NCI-H1048 (cell line): ENCODE results near the gene TJP2.
"Not testable (repeated sequence)": the region's sequence is repeated elsewhere in the genome, so short reads cannot be mapped to it uniquely, and the experiment has no call there.

ENCODE experiments used
- DNase-seq: peaks from one replicate; lab custom pipeline; 2025; lab: John Stamatoyannopoulos, UW

TJP2 gene

DNA sequence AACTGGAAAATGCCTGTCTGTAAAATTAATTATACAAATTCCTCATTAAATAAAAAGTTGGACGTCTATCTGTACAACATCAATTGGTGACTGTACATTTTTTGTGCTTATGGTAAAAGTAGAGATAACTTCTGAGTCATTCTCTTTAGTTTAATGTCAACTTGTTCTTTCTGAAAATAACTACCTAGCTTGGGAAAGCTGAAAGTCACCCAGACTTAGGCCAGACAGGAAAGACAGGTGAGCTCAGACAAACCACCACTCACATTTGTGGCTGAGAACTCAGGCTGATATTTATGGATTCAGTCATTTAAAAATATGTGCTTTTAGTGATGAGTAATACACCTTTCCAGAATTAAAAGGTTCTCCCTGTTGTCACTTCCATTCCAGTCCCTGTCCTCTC is 119.1 kb downstream of the TJP2 start:
- no peak for DNase-seq

DNA sequence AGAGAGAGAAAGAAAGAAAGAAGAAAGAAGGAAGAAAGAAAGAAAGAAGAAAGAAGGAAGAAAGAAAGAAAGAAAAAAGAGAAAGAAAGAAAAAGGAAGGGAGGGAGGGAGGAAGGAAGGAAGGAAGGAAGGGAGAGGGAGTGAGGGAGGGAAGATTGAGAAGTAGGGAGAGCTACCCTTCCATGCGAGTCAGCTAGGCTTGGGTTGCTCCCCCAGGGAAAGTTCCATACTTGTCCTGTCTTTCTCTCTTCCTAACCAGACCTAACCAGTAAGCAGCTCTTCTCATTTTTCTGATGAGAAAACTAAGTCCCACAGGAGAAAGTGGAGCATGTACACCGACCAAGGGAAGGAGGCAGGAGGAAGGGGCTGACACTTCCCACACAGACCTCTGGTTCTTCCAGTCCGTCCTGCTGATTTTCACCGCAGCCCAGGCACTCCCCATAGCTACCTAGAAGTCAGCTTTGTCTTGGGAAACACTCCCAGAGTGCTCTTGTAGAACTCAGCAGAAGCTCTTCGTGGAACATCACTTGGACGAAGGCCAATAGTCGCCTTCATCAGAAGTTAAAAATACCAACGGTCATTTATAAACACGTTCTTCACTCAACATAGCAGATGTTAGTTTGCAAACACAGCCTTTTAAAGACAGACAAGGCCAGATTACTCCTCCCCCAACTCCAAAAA is 121.9 kb downstream of the TJP2 start:
- DNase-seq: no peak

DNA sequence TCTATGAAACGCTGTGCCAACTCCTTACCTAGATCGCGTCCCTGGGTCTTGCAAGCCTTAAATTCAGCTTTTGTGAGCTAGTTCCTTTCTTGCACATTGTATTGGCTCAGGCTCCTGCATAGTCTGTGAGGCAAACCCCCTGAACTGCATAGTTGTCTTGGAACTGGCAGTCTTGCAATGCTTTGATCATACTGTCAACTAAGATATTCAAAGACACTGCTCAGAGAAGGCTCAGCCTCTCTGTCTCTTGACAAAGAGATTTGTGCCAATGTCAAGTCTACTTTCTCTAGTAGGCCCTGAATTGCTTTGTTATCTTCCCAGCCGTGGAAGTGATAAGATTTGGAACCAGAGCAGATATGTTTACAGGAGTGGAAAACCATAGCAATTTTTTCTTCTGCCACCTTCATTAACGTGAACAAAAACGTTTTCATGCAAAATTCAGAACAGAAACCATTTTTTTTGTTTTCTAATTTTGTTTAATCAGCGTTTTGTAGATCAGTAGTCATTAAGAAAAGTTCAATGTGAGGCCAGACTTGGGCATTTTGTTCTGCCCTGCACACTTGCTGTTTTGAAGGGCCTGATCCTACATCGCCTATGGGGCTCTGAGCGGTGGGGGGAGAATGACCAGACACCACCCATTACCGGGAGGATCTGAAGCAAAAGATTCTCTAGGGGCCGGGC is 123.4 kb downstream of the TJP2 start:
- DNase-seq: no peak

DNA sequence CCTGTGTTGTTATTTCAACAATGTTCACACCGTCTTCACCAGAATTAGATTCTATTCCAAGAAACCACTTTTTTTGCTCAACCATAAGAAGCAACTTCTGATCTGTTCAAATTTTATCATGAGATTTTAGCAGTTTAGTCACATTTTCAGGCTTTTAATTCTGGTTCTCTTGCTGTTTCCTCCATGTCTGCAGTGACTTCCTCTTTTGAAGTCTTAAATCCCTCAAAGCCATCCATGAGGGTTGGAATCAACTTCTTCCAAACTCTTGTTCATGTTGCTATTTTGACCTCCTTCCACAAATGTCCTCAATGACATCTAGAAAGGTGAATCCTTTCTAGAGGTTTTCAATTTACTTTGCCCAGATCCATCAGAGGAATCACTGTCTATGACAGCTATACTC is 125.2 kb downstream of the TJP2 start:
- DNase-seq: no peak

DNA sequence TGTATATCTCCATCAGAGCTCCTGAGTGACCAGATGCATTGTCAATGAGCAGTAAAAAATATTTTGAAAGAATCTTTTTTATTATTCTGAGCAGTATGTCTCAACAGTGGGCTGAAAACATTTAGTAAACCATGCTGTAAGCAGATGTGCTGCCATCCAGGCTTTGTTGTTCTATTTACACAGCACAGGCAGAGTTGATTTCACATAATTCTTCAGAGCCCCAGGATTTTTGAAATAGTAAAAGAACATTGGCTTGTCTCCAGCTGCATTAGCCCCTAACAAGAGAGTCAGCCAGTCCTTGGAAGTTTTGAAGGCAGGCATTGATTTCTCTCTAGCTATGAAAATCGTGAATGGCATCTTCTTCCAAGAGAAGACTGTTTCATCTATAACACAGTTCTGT is 125.7 kb downstream of the TJP2 start:
- no peak for DNase-seq

DNA sequence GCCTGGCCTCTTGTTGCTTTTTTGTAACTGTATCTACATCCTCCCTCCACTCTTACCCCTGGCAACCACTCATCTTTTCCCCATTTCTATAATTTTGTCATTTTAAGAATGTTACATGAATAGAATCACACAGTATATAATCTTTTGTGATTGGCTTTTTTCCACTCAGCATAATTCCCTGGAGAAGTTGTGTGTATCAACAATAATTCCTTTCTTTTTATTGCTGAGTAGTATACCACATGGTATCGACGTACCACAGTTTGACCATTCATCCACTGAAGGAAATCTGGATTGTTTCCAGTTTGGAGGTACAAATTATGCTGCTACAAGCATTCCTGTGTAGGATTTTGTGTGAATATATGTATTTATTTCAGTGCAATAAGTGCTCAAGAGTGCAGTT is 129.3 kb downstream of the TJP2 start:
- no peak for DNase-seq

DNA sequence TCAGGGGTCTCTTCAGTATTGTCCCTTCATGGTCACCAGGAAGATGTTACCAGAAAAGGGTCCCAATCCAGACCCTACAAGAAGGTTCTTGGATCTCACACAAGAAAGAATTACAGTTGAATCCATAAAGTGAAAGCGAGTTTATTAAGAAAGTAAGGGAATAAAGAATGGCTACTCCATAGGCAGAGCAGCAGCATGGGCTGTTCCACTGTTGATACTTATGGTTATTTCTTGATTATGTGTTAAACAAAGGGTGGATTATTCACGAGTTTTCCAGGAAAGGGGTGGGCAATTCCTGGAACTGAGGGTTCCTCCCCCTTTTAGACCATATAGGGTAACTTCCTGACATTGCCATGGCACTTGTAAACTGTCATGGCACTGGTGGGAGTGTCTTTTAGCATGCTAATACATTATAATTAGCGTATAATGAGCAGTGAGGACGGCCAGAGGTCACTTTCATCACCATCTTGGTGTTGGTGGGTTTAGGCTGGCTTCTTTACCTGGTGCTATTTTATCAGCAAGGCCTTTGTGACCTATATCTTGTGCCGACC is 132.9 kb downstream of the TJP2 start:
- DNase-seq: not testable (repeated sequence)

DNA sequence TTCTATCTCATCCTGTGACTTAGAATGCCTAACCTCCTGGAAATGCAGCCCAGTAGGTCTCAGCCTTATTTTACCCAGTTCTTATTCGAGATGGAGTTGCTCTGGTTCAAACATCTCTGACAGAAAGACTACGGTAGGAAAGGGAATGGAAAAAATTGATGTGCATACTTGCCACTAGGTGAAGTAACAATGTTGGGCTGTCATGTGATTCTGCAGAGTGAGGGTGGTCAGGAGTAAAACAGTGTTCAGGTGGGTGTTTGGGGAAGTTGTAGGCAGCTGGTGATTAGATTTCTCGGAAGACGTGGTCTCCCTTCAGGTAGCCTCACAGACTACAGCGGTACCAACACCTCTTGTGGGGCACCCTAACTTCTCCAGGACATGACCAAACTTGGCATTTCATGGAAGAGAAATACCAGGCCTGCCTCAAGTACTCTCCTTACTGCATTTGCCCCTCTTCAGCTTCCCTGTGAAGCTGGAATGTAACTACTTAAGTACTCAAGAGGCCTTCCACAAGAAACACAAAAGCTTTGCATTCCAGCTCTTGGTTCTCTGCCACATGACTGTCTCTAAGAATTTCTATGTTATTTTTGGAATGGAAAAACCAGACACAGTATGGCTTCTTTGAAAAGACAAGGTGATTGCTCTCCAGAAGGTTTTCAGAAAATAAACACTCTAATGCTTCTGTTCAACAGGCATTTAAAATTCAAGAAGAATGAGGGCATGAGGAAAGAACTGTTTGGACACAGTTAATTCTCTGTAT is 133.5 kb downstream of the TJP2 start:
- no peak for DNase-seq

DNA sequence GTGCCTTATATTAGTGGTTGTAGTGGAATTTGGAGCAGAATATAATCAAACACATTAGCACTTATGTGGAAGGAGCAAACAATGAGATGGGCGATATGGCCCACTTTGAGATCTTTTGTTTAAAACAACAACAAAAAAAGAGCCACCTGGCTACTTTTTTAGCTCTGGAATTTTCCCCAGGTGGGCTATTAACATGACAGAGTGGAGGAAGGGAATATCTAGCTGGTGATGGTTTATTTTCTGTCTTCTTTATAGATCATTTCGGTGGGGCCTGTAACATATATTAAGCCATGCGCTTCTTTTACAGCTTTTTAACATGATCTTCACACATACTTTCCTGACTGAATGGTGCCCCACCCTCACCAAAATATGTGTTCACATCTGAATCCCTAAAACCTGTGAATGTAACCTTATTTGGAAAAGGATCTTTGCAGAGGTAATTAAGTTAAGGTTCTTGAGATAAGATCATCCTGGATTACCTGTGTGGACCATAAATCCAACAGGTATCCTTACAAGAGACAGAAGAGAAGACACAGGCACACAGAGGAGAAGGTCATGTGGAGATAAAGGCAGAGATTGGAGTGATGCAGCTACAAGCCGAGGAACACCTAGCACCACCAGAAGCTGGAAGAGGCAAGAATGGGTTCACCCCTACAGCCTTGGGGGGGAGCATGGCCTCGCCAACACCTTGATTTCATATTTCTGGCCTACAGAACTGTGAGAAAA is 134.3 kb downstream of the TJP2 start:
- DNase-seq: no peak

DNA sequence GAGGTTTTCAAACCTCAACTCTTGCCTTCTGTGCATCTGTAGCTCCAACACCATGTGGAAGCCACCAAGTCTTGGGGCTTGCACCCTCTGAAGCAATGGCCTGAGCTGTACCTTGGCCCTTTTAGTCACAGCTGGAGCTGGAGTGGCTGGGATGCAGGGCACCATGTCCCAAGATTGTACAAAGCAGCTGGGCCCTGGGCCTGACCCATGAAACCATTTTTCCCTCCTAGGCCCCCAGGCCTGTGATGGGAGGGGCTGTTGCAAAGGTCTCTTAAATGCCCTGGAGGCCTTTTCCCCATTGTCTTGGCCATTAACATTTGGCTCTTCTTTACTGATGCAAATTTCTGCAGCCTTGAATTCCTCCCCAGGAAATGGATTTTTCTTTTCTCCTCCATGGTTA is 139.1 kb downstream of the TJP2 start:
- DNase-seq: no peak

DNA sequence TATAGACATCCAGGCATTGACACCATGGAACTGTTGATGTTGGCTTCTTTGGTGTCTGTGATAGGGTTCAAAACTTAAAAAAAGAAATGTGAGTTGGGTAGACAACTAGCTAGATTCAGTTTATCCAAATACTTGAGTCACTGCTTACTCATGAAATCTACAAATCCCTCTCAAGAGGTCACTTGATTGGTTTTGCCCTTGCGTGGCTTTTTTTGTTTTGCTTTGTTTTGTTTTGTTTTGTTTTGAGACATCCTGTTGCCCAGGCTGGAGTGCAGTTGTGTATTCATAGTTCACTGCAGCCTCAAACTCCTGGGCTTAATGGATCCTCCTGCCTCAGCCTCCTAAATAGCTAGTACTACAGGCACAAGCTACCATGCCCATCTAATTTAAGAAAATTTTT is 140.5 kb downstream of the TJP2 start:
- no peak for DNase-seq

DNA sequence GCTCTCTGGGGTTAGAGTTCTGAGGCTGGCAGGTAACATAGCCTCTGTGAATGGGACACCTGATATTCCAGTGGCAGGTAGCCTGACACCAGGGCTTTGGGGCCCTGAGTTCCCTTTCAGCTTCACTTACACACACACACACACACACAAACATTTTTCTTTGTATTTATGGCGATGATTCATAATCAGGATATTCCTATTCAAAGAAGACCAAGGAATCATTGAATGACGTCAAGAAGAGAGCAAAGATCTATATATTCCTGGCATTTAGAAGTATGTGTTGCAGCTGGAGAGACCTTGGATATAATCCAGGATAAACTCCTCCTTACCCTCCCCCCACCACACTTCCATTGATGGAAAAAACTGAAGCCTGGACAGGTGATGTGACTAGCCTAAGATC is 143.0 kb downstream of the TJP2 start:
- no peak for DNase-seq

DNA sequence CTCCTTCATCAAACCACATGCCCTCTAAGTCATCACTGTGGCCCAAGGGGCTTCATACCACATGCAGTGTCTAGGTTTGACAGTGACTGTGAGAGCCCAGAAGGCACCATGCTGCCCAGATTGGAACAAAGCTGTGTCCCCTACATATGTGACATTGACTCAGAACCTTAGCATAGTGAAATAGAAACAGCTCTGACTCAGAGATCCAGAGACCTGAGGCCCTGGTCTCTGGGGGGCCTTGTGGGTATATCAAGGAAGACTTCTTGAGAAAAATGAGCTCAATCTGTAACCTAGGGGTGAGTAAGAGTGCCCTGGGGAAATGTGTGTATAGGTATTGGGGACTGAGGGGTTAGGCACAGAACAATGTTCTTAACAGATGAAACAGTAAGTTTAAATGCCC is 143.8 kb downstream of the TJP2 start:
- no peak for DNase-seq

DNA sequence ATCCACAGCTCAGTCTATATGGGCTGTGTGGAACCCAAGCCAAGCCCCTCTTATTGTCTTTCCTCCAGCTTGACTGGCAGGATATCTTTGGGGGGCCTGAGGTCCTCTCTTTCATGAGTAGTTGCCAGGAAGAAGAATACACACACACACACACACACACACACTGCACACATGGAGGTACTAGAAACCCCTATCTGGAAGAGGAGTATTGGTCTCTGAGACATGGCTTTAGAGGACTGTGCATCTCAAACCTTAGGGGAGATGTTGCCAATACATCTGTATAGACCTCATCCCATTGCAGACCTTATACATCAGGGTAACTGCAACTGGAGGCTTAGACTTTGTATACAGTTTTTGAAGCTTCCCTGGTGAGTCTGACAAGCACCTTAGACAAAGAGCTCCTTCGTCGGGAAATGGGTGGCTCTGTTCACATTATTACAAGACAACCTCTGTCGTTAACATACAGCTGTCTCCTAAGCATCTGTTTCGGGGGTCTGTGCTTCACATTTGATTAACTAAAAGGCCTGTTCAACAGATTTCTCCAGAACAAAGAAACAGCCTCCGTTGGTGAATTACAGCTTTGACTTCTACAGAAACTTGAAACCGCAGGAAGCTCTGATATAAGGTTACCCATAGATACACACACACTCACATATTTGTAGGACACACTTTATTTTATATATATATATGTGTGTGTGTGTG is 145.4 kb downstream of the TJP2 start:
- DNase-seq: no peak

DNA sequence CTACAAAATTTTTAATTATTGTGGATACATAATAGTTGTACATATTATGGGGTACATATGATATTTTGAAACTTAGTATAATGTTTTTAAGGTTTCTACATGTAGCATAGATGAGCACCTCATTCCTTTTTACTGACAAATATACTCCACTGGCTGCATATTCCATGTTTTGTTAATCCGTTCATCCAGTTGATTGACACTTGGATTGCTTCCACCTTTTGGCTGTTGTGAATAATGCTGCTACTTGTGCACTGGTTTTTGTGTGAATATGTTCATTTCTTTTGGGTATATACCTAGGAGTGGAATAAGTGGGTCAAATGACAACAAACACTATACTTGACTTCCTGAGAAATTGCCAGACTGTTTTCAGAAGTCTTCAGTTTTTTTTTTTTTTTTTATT is 148.2 kb downstream of the TJP2 start:
- DNase-seq: no peak

DNA sequence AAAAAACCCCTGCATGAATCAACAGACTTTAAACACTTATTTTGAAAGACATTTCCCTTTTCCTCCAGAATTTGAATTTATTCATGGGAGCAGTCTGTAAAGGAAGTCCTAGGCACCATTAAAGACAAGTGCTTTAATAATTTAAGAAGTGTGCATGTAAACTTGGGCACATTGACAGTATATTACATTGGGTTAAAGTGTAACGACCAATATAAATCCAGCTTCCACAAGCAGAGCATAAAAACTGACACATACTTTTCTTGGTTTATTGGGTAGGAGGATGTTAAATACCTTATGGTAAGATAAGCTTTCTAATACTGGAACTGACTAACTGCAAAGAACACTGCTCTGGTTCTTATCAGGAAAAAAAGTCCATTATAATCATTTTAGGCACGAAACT is 149.8 kb downstream of the TJP2 start:
- no peak for DNase-seq
